Fibroblast of villous mesenchyme (primary cell): Measurements from ENCODE around the gene NLK. TPM values are rescaled to one million over a fixed set of nuclear protein-coding genes. Genes with fewer than 3 reads are reported as not detected.
"Not testable (repeated sequence)": the region's sequence is repeated elsewhere in the genome, so short reads cannot be mapped to it uniquely, and the experiment has no call there.

Source experiments
- DNase-seq: peaks from one replicate; pipeline ENCODE4 v3.0.0-alpha.2; 2010; ENCODE audit warnings: low read depth
- H3K4me3 ChIP-seq: 2 replicates; pipeline ENCODE4 v1.5.1; 2011; ENCODE audit warnings: low read depth, mild to moderate bottlenecking, low read length
- total RNA-seq: library from RNA; depleted of rRNA; stranded (reverse); fragments of >200 nt; gene quantifications from 2 replicates; pipeline ENCODE4 v1.2.3, GENCODE V29; 2012
- TF ChIP-seq, protein P1 (sequence below): IDR thresholded peaks from 2 replicates; pipeline ENCODE4 v1.5.1; 2012; ENCODE audit warnings: low read depth, mild to moderate bottlenecking, low read length; ENCODE audit not compliant: insufficient read depth

NLK gene
- total RNA-seq, 1 donor: 33.7 TPM

DNA sequence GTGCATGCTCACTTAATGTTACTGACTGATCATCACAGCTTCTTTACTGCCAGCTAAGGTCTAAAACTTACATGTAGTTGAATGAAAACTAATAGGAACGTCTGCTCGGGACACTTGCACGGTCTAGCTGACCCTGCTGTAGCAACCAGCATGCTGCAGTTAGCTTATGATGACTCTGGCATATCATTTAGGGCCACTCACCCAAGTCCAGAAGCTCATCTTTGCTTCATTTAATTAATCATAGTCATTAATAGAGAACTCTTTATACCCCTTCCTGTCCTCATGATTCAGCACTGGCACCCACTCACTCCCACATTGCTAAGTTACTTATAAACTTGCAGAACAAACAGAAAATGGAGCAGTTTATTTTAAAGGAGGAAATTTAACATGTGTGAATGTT, 136.3 kb downstream of the NLK start:
- DNase-seq: no peak
- no peak overlapping the region for H3K4me3 ChIP-seq
- TF ChIP-seq, protein P1, sequence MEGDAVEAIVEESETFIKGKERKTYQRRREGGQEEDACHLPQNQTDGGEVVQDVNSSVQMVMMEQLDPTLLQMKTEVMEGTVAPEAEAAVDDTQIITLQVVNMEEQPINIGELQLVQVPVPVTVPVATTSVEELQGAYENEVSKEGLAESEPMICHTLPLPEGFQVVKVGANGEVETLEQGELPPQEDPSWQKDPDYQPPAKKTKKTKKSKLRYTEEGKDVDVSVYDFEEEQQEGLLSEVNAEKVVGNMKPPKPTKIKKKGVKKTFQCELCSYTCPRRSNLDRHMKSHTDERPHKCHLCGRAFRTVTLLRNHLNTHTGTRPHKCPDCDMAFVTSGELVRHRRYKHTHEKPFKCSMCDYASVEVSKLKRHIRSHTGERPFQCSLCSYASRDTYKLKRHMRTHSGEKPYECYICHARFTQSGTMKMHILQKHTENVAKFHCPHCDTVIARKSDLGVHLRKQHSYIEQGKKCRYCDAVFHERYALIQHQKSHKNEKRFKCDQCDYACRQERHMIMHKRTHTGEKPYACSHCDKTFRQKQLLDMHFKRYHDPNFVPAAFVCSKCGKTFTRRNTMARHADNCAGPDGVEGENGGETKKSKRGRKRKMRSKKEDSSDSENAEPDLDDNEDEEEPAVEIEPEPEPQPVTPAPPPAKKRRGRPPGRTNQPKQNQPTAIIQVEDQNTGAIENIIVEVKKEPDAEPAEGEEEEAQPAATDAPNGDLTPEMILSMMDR: no peak

GRCh38 chr17:28180449-28180848, 138.0 kb downstream of the NLK start:
- TF ChIP-seq, protein P1: no peak
- H3K4me3 ChIP-seq: no peak overlapping the region
- DNase-seq: peak; percentile 42

- TF ChIP-seq, protein P1: no peak
- no peak overlapping the region for H3K4me3 ChIP-seq
- DNase-seq: no peak
Observed at GRCh38 chr17:28181568-28181967, 139.1 kb downstream of the NLK start.

- no peak overlapping the region for H3K4me3 ChIP-seq
- peak; percentile 90 for DNase-seq
- TF ChIP-seq, protein P1: no peak
Observed at GRCh38 chr17:28182559-28182958, 140.1 kb downstream of the NLK start.

DNA sequence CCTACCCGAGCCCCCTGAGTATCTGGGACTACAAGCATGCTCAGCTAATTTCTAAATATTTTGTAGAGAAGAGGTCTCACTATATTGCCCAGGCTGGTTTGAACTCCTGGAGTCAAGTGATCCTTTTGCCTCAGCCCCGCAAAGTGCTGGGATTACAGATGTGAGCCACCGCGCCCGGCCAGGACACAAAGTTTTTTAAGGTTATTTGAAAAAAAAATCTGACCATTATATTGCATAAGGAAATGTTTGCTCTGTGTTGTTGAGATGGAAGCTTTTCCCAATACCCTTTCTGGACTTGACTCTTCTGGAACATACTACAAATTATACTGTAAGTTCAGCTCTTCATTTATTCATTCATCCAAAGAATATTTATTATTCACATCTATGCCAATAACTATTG, 143.2 kb downstream of the NLK start:
- TF ChIP-seq, protein P1: no peak
- H3K4me3 ChIP-seq: no peak overlapping the region
- no peak for DNase-seq

DNA sequence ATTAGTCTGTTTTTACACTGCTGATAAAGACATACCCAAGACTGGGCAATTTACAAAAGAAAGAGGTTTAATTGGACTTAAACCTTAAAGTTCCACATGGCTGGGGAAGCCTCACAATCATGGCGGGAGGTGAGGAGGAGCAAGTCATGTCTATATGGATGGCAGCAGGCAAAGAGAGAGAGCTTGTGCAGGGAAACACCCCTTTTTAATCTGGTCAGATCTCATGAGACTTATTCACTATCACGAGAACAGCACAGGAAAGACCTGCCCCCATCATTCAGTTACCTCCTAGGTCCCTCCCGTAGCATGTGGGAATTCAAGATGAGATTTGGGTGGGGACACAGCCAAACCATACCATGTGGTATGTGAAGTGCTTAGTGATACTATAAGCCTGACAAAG, 144.0 kb downstream of the NLK start:
- not testable (repeated sequence) for H3K4me3 ChIP-seq, DNase-seq

- H3K4me3 ChIP-seq: no peak overlapping the region
- no peak for DNase-seq
- TF ChIP-seq, protein P1: no peak
Observed at GRCh38 chr17:28187931-28188330, 145.5 kb downstream of the NLK start.
